Activated CD4-positive, alpha-beta T cell treated with anti-CD3 and anti-CD28 coated beads, Interleukin-10, Interleukin-2, amounts not matched to agents 100 ng/mL and 50 ng/mL, durations not matched to agents 16 hours and 8 hours (primary cell): Measurements from ENCODE around the gene RRM1.
"Not testable (repeated sequence)": the region's sequence is repeated elsewhere in the genome, so short reads cannot be mapped to it uniquely, and the experiment has no call there.

ENCODE experiments used
- DNase-seq: peaks from one replicate; pipeline ENCODE4 v3.0.0-alpha.2; 2020

The RRM1 gene

DNA sequence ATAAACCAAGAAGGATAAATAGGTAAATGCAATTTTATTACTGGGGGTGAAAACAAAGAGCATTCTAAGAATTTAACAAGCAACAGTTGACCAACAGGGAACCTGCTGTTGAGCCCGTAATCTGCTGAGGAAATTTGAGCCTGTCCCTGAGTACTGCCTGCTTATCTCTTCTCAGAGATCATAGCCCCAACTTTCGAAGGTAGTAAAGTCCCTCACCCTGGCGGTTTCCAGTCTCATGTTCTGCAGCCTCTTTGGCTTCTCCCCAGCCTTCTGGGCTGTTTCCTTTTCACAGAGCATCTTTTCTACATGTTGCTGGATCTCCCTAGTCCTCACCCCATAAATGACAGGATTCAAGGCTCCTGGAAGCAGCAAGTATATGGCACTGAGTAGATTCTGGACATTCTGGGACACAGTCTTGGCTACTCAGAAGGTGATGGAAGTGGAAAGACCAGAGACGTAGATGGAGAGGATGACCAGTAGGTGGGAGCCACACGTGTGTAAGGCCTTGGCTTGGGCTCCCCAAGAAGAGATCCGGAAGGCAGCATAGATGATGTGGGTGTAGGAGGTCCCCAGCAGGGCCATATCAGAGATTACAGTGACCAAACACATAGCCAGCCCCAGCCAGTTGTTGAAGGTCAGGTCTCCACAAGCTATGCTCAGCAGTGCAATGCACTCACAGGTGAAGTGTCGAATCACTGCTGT is 51.6 kb downstream of the RRM1 start:
- DNase-seq: no peak

DNA sequence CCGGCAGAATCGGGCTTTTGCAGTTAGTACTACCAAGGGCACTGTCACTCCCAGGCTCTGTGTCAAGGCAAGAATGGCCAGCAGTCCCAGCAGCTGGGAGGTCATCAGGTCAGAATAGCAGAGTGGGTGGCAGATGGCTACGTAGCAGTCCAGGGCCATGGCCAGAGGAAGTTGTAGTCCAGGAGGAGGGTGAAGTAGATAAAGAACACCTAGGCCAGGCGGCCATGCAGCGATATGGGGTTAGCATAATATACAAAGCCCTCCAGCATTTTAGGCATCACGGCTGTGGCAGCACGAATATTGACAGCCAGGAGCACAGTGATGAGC is 52.1 kb downstream of the RRM1 start:
- no peak for DNase-seq

GRCh38 chr11:4154503-4154902 is 59.9 kb downstream of the RRM1 start:
- DNase-seq: no peak

GRCh38 chr11:4156571-4156970 is 62.0 kb downstream of the RRM1 start:
- DNase-seq: no peak

DNA sequence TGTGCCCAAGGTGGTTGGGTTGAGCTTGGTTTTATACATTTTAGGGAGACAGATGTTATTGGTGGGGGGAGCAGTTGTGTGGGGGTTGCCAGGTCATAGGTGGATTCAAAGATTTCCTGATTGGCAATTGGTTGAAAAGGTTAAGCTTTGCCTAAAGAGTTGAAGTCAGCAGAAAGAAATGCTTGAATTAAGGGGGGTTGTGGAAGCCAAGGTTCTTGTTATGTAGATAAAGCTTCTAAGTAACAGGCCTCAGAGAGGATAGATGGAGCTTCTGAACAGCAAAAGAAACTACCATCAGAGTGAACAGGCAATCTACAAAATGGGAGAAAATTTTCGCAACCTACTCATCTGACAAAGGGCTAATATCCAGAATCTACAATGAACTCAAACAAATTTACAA is 64.2 kb downstream of the RRM1 start:
- not testable (repeated sequence) for DNase-seq

DNA sequence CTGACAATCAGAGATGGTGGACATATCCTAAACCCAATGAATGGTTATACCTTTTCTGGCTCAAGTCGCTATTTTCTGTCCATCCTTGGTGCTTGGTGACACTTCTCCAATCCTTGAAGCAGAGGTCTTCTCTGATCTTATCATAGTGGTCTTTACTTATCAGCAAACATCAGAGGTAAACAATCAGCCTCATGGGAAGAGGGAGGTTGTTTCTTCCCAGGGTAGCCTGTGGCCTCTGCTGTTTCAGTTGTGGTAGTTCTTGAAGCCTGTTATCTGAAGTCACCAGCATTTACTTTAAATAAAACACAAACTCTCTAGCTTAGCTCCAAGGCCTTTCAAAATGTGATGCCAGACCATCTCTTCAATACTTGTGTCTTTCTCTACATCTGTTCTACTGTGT is 66.7 kb downstream of the RRM1 start:
- no peak for DNase-seq

DNA sequence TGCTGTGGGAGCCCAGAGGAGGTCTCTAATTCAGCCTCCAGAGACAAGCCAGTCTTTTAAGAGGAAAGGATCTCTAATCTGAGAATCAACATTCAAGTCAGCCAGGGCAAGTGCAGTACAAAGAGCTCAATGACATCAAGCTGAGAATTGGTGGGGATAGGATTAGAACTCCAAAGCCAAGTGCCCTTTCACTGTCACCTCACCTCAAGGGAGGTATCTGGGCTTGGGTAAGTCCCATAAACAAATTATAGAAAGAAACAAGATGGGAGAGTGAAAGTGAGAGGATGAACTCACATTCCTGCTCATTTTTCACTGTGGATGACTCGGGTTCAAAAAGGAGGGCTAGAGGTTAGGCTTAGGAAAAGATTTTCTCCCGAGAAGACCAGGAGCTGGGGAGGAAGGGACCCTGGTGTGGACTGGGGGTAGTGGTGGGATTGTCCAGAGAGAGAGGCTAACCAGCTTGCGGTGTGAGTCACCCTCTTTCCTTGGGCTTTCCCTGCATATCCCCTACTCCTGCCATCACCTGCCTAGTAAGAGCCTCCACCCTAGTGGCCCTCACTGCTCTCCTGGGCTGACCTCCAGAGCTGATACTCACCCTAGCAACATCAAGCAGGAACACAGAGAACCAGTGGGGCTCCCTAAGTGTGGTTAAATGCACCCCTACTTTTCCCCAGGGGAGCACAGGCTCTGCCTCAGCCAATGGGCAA is 70.4 kb downstream of the RRM1 start:
- no peak for DNase-seq

DNA sequence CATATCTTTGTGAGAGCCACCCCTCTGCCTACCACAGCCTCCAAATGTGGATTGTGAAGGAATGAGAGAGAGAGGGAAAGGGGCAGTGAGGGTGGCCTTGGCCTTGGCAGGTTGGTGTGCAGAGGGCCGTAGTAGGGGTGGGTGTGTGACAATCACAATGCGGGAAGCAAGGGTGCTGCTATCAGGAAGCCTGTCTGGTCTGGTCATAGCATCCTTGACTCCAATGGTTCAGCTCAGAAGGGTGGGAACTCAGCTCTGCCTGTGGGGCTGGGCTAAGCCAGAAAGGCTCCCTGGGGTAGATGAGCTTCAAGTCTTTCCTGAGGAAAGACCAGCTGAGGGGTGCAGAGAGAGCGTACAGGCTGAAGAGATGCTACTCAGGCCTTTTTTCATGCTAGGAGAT is 72.7 kb downstream of the RRM1 start:
- DNase-seq: no peak

DNA sequence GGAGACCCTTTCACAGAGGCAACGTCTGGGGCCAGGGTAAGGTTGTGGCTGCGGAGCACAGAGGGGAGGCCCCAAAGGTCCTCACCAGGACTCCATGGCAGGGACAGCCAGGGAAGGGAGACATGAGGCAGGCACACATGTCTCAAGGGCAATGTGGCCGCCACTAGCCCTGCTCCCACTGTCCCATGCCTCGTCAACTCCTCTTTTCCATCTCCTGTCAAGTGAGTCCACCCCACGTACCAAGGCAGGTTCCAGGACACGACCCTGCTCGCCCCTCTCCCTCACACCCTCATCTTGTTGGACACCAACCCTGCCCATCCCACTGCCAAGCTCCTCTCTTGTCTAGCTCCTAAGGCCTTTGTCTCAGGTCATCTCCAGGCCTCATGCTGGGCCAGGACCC is 73.2 kb downstream of the RRM1 start:
- DNase-seq: no peak

DNA sequence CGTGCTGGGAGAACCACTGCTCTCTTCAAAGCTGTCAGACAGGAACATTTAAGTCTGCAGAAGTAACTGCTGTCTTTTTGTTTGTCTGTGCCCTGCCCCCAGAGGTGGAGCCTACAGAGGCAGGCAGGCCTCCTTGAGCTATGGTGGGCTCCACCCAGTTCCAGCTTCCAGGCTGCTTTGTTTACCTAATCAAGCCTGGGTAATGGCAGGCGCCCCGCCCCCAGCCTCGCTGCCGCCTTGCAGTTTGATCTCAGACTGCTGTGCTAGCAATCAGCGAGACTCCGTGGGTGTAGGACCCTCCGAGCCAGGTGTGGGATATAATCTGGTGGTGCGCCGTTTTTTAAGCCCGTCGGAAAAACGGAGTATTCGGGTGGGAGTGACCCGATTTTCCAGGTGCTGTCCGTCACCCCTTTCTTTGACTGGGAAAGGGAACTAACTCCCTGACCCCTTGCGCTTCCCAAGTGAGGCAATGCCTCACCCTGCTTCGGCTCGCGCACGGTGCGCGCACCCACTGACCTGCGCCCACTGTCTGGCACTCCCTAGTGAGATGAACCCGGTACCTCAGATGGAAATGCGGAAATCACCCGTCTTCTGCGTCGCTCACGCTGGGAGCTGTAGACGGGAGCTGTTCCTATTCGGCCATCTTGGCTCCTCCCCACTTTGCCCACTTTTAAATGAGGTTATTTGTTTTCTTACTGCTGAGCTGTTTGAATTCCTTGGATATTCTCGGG is 81.2 kb downstream of the RRM1 start:
- not testable (repeated sequence) for DNase-seq

- DNase-seq: no peak
Measured at GRCh38 chr11:4178813-4179662, 84.4 kb downstream of the RRM1 start.

GRCh38 chr11:4180441-4181183 is 86.0 kb downstream of the RRM1 start:
- no peak for DNase-seq

GRCh38 chr11:4181782-4182721 is 87.5 kb downstream of the RRM1 start:
- DNase-seq: peak; percentile 71

GRCh38 chr11:4183410-4184057 is 88.9 kb downstream of the RRM1 start:
- no peak for DNase-seq

- DNase-seq: no peak
Measured at GRCh38 chr11:4184163-4184916, 89.7 kb downstream of the RRM1 start.

DNA sequence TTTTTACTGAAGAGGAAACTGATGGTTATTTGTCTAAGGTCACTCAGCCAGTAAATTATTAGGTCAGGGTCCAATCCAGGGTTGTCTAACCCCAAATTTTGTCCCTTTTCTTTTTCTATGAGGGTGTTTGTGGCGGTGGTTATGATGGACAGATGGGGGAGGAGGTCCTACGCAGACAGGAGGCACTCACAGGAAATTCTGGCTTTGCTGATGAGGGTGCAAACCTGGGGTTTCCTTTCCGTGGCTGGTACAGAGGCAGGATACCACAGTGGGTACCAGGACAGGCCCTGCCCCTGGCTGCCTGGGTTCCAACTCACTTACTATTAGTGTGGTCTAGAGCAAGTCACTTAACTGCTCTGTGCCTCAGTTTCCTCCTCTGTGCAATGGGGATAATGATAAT is 91.0 kb downstream of the RRM1 start:
- DNase-seq: peak; percentile 38

- DNase-seq: no peak
Measured at GRCh38 chr11:4186464-4187054, 92.0 kb downstream of the RRM1 start.

DNA sequence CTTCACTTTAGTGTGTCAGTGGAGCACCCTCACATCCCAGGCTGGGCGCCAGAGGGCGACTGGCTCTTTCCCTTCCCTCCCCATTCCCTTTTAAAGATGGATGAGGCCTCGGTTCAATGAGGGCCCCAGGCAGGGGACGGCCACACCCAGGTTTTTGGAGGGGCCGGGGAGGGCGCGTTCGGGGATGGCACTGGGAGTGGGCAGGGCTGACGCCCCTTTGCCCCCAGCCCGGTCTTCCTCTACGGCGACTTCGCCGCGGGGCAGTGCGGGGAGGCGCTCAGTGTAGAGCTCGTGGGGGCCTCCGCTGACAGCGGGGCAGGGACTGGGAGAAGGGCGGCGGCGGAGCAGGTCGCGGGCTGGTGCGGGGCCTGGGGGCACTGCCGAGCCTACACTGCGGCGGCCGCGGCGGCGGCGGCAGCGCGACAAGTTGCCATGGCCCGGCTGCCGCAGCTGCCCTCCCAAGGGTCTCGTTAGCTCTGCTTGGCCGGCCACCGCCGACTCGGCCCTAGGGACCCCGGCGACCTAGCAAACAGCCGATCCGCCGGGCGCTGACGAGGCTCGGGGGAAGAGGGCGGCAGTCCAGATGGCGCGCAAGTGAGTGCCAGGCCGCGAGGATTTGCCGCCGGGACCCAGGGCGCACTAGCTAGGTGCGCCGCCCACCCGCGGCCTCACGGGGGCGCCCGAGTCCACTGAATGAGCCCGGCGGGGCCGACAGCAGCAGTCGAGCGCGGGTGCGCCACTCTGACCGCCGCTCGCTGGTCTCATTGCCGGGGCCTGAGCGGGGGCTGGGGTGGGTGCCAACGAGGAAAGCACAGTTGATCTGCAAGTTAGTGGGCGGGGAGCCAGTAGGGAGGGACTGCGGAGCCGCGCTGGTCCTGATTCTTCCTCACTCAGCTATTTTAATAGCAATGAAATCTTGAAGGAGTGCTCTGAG is 92.7 kb downstream of the RRM1 start:
- peak; percentile 90 for DNase-seq
